Bronchial epithelial cell (primary cell): ENCODE measurements around the gene CHIC2. TPM values are rescaled to one million over a fixed set of nuclear protein-coding genes. Genes with fewer than 3 reads are reported as not detected.
"Not testable (repeated sequence)": the region's sequence is repeated elsewhere in the genome, so short reads cannot be mapped to it uniquely, and the experiment has no call there.

Experiments used
- DNase-seq: peaks from one replicate; pipeline ENCODE4 v3.0.0-alpha.2; 2010; ENCODE audit warnings: low read depth
- FAIRE-seq: peaks from 2 replicates; lab custom pipeline; 2011; peaks lifted over from hg19 to GRCh38; lab: Jason Lieb, UNC
- H3K27me3 ChIP-seq: 2 replicates; pipeline ENCODE4 v1.5.1; 2011; ENCODE audit warnings: low read length; ENCODE audit not compliant: control insufficient read depth, insufficient read depth
- H3K36me3 ChIP-seq: 2 replicates; pipeline ENCODE4 v1.5.1; 2011; ENCODE audit warnings: low read length; ENCODE audit not compliant: control insufficient read depth, insufficient read depth
- H3K4me3 ChIP-seq: 2 replicates; pipeline ENCODE4 v1.5.1; 2011; ENCODE audit warnings: mild to moderate bottlenecking, low read depth, low read length, control low read depth
- total RNA-seq: library from RNA; depleted of rRNA; stranded (reverse); fragments of >200 nt; gene quantifications from 2 replicates; pipeline ENCODE4 v1.2.1, GENCODE V29; 2014
- TF ChIP-seq, protein P1 (sequence below): IDR thresholded peaks from 2 replicates; pipeline ENCODE4 v1.5.1; 2011; ENCODE audit warnings: mild to moderate bottlenecking, moderate library complexity, low read length, control low read depth, inconsistent platforms; ENCODE audit not compliant: insufficient read depth, severe bottlenecking

The CHIC2 gene
- total RNA-seq, 1 donor from 2014 or later: 36.1 TPM

- FAIRE-seq: no peak
- Histone ChIP-seq H3K4me3 (no peak overlapping the region), H3K27me3 (no peaks in the 10 kb centered on the region), H3K36me3 (peaks cover 1% of the 10 kb centered on the region)
- DNase-seq: peak; percentile 58
- TF ChIP-seq, protein P1, sequence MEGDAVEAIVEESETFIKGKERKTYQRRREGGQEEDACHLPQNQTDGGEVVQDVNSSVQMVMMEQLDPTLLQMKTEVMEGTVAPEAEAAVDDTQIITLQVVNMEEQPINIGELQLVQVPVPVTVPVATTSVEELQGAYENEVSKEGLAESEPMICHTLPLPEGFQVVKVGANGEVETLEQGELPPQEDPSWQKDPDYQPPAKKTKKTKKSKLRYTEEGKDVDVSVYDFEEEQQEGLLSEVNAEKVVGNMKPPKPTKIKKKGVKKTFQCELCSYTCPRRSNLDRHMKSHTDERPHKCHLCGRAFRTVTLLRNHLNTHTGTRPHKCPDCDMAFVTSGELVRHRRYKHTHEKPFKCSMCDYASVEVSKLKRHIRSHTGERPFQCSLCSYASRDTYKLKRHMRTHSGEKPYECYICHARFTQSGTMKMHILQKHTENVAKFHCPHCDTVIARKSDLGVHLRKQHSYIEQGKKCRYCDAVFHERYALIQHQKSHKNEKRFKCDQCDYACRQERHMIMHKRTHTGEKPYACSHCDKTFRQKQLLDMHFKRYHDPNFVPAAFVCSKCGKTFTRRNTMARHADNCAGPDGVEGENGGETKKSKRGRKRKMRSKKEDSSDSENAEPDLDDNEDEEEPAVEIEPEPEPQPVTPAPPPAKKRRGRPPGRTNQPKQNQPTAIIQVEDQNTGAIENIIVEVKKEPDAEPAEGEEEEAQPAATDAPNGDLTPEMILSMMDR: no peak
Observed at GRCh38 chr4:54050214-54050904, 14.0 kb downstream of the CHIC2 start.

GRCh38 chr4:54043630-54044029 is 20.8 kb downstream of the CHIC2 start:
- not testable (repeated sequence) for H3K36me3 ChIP-seq, H3K27me3 ChIP-seq, H3K4me3 ChIP-seq, FAIRE-seq, DNase-seq

GRCh38 chr4:54041933-54042332 is 22.5 kb downstream of the CHIC2 start:
- TF ChIP-seq, protein P1: no peak
- H3K36me3 ChIP-seq: no peaks in the 10 kb centered on the region
- no peaks in the 10 kb centered on the region for H3K27me3 ChIP-seq
- DNase-seq (no peak), FAIRE-seq (no peak)
- H3K4me3 ChIP-seq: no peak overlapping the region

DNA sequence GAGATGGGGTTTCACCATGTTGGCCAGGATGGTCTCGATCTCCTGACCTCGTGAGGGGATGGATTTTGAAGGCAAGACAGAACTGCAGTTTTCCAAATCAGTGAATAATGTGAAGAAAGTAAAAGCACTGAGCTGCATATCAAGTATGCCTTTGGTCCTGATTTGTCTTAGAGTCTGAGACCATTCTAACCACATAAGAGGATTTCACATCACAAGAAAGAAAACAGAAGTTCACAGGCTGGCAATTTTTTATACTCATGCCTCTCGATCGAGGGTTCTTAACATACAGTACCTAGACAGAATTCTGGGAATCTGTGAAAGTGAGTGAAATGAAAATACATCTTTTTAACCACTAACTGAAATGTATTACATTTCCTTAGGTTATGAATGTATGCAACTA is 23.3 kb downstream of the CHIC2 start:
- H3K36me3 ChIP-seq: no peaks in the 10 kb centered on the region
- FAIRE-seq (no peak), DNase-seq (no peak)

GRCh38 chr4:54038056-54038455 is 26.3 kb downstream of the CHIC2 start:
- DNase-seq (no peak), FAIRE-seq (no peak)
- Histone ChIP-seq H3K36me3 (no peaks in the 10 kb centered on the region), H3K27me3 (no peaks in the 10 kb centered on the region), H3K4me3 (no peak overlapping the region)
- TF ChIP-seq, protein P1: no peak

More for the DNA sequence above, 23.3 kb downstream of the CHIC2 start:
- TF ChIP-seq, protein P1: no peak
- H3K27me3 ChIP-seq: no peaks in the 10 kb centered on the region
- H3K4me3 ChIP-seq: no peak overlapping the region

DNA sequence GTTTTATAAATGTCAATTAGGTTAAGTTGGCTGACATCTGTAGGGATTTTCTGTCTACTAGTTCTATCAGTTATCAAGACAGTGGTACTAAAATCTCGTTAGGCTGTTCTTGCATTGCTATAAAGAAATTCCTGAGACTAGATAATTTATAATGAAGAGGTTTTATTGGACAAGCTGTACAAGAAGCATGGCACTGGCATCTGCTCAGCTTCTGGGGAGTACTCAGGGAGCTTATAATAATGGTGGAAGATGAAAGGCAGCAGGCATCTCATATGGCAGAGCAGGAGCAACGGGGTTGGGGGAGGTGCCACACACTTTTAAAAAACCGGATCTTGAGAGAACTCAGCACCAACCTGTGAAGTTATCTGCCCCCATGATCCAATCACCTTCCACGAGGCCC is 28.2 kb downstream of the CHIC2 start:
- no peak for FAIRE-seq
- DNase-seq: no peak
- Histone ChIP-seq H3K27me3 (no peaks in the 10 kb centered on the region), H3K36me3 (no peaks in the 10 kb centered on the region), H3K4me3 (no peak overlapping the region)
- TF ChIP-seq, protein P1: no peak
